HPDE6-E6E7 (cell line): Measurements from ENCODE around the gene NOSIP.

Experiments used
- DNase-seq: peaks from one replicate; pipeline ENCODE4 v3.0.0; 2011; ENCODE audit warnings: missing footprints; ENCODE audit errors: extremely low spot score

Gene NOSIP

GRCh38 chr19:49573009-49573408, 7.3 kb downstream of the NOSIP start:
- no peak for DNase-seq

GRCh38 chr19:49570997-49571676, 9.2 kb downstream of the NOSIP start:
- no peak for DNase-seq

DNA sequence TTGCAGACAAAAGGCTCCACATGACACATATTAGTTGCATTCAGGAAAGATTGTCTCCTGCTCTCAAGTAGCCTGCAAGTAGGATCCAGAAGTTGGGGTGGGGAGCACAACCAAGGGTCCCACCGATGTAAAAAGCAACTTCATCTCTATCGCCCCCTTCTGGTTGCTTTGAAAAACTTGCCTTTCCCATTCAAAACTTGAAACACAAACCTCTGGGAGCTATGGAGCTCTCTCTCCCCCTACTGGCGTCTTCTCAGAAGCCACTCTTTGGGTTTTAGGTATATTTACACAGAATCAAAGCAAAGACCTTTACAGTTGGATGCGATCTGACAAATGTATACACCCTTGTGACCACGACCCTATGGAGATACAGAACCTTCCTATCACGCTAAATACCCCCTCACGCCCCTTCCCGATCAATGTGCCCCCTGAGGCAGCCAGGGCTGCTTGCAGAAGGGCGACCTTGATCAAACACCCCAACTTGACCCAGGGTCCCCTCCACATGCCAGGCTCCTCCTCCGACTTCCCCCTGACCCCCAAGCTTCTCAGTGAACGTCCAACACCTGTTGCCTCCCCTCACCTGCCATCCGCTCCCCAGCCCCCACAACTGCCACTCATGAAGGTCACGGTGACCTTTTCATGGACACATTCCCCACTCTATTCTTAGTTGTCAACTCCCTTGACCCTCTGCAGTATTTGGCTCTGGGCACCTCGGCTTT, 10.1 kb downstream of the NOSIP start:
- no peak for DNase-seq

DNA sequence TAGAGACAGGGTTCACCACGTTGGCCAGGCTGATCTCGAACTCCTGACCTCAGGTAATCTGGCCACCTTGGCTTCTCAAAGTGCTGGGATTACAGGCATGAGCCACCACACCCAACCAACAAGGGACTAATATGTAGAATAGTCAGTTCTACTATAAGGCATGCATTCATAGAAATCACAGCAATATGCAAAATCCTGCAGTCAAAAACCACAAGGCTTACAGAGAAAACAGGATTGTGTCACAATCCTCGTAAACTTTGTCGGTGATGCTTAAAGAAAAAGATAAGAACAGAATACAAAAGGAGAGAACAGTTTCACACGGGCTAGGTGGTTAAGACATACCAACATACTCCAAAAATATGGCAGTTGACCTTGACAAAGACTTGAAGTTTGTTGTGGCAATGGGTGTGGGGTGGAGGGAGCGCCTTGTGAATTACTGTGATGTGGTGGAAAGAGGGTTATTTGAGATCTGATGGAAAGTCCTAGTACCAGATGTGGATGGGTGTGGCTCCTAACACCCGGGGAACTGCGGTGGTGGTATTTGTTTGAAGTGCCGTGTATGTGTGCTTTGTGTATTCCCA, 12.4 kb downstream of the NOSIP start:
- no peak for DNase-seq

- no peak for DNase-seq
Measured at GRCh38 chr19:49566302-49566701, 14.1 kb downstream of the NOSIP start.

DNA sequence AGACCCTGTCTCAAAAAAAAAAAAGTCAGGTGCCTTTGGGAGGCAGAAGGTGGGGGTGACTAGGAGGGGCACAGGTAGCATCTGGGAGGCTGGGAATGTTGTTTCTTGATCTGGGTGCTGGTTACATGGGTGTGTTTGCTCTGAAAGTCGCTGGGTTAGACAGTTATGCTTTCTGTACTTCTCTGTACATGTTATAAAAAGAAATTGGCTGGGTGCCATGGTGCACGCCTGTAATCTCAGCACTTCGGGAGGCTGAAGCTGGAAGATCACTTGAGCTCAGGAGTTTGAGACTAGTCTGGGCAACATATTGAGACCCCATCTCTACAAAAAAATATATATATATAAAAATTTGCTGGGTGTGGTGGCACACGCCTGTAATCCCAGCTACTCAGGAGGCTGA, 15.1 kb downstream of the NOSIP start:
- no peak for DNase-seq

DNA sequence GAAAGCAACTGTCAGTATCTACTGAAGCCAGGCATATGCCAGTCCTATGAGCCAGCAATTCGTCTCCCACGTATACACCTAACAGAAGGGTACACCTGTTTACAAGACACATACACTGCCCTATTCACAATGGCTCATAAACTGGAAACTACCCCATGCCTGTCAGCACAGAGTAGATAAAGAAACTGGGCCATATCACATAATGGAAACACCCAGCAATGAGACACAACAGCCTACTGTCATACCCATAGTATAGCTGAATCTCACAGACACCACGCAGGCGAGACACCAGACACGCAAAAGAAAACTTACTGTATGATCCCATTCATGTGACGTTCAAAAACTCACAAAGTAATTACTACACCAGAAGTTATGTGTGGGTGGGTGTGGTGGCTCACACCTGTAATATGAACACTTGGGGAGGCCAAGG, 15.7 kb downstream of the NOSIP start:
- no peak for DNase-seq

- no peak for DNase-seq
Measured at GRCh38 chr19:49560358-49560900, 19.9 kb downstream of the NOSIP start.

DNA sequence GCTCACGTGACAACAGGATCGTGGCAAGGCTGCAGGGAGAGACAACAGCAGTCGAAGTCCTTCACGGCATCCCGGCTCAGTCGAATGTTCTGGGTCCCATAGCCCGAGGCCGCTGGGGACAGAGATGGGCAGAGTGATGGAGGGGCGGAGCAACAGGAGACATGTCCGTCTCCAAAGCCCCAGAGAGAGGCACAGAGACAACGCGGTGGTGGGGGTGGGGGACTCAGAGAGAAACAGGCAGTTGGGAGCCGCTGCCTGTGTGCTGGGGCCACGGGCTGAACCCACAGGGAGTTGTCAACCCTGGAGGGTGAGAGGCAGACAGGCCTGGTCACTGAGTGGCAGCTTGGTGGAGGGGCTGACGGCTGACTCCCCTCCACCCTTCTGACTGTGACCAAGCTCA, 20.4 kb downstream of the NOSIP start:
- DNase-seq: no peak

DNA sequence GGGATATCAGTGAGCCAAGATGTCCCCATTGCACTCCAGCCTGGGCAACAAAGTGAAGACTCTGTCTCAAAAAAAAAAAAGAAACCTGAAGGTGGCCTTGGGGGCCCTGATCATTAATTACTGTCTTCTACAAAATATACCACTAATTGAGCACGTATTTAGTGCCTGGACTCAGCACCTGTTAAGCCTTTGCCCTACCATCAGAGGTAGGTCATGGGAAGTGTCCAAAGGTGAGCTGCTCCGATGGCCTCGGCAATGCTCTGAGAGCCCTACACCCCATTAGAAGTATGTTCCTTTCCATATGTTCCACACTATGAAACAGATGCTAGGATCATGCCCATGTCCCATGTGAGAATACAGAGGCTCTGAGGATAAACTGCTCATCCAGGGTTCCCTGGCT, 20.9 kb downstream of the NOSIP start:
- DNase-seq: no peak

GRCh38 chr19:49558591-49558990, 21.8 kb downstream of the NOSIP start:
- no peak for DNase-seq

GRCh38 chr19:49557641-49558325, 22.6 kb downstream of the NOSIP start:
- no peak for DNase-seq

GRCh38 chr19:49556412-49557398, 23.7 kb downstream of the NOSIP start:
- DNase-seq: no peak

GRCh38 chr19:49555600-49556411, 24.6 kb downstream of the NOSIP start:
- no peak for DNase-seq

DNA sequence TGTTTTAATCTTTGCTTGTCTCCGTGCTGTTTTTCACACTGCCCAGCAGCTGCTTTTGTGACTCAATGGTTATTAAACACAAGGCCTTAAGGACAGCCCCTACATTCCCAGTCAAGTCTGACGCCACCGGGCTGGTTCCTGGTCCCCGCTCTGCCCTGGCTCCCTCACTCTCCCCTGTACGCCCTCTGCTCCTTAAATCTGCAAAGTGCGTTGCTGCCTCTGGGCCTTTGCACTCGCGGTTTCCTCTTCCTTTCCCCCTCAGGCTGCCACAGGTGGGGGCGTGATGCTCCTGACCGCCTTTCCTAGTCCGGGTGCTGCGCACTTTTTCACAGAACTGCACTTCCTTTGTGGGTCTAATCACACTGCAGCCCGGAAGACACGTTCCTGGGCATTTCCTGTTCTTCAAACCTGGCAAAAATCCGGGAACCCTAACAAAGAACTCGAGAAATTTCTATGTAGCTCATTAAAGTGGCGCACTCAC, 25.6 kb downstream of the NOSIP start:
- no peak for DNase-seq

GRCh38 chr19:49553451-49554271, 26.7 kb downstream of the NOSIP start:
- DNase-seq: peak; percentile 88

DNA sequence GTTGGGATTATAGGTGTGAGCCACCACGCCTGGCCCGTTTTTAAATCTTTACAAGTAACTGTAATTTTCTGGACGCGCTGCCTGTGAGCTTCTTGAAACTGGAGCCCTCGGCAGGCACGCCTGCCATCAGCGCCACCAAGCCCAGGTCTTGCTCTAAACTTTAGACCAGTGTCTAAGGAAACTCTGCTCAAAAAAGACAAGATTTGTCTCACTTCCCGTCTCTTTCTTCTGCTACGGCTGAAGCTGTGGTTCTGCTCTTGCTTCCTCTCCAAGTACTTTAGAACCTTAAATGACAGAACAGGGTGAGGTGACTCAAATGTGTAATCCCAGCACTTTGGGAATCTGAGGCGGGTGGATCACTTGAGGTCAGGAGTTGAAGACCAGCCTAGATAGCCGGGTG, 27.6 kb downstream of the NOSIP start:
- no peak for DNase-seq

DNA sequence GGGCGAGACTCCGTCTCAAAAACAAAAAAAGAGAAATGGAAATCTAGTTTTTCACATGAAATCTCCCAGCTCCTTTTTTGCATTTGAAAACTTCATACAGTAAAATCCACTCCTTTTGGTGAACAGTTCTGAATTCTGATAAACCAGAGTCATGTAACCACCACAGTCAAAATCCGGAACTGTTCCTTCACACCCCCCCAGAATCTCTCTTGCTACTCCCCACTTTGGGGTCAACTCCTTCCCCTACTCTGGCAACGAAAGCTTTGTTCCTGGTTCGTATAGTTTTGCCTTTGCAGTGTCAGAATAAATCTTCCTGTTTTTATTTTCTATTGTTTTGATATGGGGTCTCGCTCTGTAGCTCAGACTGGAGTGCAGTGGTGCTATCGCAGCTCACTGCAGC, 28.8 kb downstream of the NOSIP start:
- DNase-seq: no peak

DNA sequence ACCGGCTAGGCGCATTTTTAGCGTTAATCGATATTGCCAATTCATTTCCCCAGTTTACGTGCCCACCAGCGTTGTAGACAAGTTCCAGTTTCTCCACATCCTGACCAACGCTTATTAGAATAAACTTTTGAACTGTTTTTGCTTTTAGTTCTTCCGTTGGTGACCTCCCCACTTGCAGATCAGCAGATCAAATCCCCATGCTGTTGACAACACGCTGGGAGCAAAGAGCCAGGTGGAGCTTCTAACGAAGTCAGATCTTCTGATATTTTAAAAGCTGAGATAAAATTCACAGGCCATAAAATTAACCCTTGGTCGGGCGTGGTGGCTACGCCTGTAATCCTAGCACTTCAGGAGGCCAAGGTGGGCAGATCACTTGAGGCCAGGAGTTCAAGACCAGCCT, 31.3 kb downstream of the NOSIP start:
- no peak for DNase-seq
